Activated T-helper 17 cell treated with anti-CD3 and anti-CD28 coated beads, Interleukin-2, amount 50 U/mL, for 72 hours (primary cell): Measurements from ENCODE around the gene GPC3. TPM values are rescaled to one million over a fixed set of nuclear protein-coding genes. Genes with fewer than 3 reads are reported as not detected.

Source experiments
- ATAC-seq: fragments of 150-1000 bp; cut with Tn5 transposase; replicated peaks from 2 replicates; pipeline ENCODE4 v1.10.0; 2021; ENCODE audit warnings: mild to moderate bottlenecking, moderate library complexity
- H3K27ac Mint-ChIP-seq: one replicate; pipeline ENCODE4 v1.8.0; 2022; ENCODE audit warnings: mixed read lengths
- H3K27me3 Mint-ChIP-seq: one replicate; pipeline ENCODE4 v1.8.0; 2022; ENCODE audit warnings: mixed read lengths
- H3K36me3 Mint-ChIP-seq: one replicate; pipeline ENCODE4 v1.8.0; 2022; ENCODE audit warnings: low read depth, mild to moderate bottlenecking, mixed read lengths
- H3K4me1 Mint-ChIP-seq: one replicate; pipeline ENCODE4 v1.8.0; 2022; ENCODE audit warnings: mixed read lengths
- H3K4me3 Mint-ChIP-seq: one replicate; pipeline ENCODE4 v1.8.0; 2022; ENCODE audit warnings: mild to moderate bottlenecking, mixed read lengths
- H3K9me3 Mint-ChIP-seq: one replicate; pipeline ENCODE4 v1.8.0; 2022; ENCODE audit warnings: mixed read lengths
- total RNA-seq, 2 donors: library from RNA; stranded (reverse); gene quantifications; one replicate each; pipeline ENCODE4 v1.2.3, GENCODE V29; 2022

GPC3 gene
- total RNA-seq, 2 donors from 2014 or later: 0.15 TPM; not detected in 1

GRCh38 chrX:133966199-133966598, 19.2 kb downstream of the GPC3 start:
- H3K4me1 Mint-ChIP-seq: no peaks in the 10 kb centered on the region
- no peak overlapping the region for H3K4me3 Mint-ChIP-seq
- peaks cover 9% of the 10 kb centered on the region for H3K27me3 Mint-ChIP-seq
- no peak overlapping the region for H3K27ac Mint-ChIP-seq
- no peaks in the 10 kb centered on the region for H3K36me3 Mint-ChIP-seq
- no peak for ATAC-seq
- no peaks in the 10 kb centered on the region for H3K9me3 Mint-ChIP-seq

GRCh38 chrX:133965321-133965720, 20.1 kb downstream of the GPC3 start:
- Mint-ChIP-seq H3K9me3 (no peaks in the 10 kb centered on the region), H3K4me3 (no peak overlapping the region), H3K36me3 (no peaks in the 10 kb centered on the region), H3K27ac (no peak overlapping the region), H3K27me3 (peaks cover 9% of the 10 kb centered on the region), H3K4me1 (no peaks in the 10 kb centered on the region)
- no peak for ATAC-seq

GRCh38 chrX:133961046-133961445, 24.3 kb downstream of the GPC3 start:
- Mint-ChIP-seq H3K9me3 (no peaks in the 10 kb centered on the region), H3K4me1 (no peaks in the 10 kb centered on the region), H3K27me3 (peaks cover 4% of the 10 kb centered on the region), H3K36me3 (no peaks in the 10 kb centered on the region), H3K27ac (no peak overlapping the region), H3K4me3 (no peak overlapping the region)
- ATAC-seq: no peak

- Mint-ChIP-seq H3K27ac (no peak overlapping the region), H3K27me3 (peaks cover 5% of the 10 kb centered on the region), H3K36me3 (no peaks in the 10 kb centered on the region), H3K4me1 (no peaks in the 10 kb centered on the region), H3K4me3 (no peak overlapping the region), H3K9me3 (no peaks in the 10 kb centered on the region)
- no peak for ATAC-seq
These were observed 25.4 kb downstream of the GPC3 start for GRCh38 chrX:133959972-133960371.

GRCh38 chrX:133958997-133959688, 26.3 kb downstream of the GPC3 start:
- no peak for ATAC-seq
- Mint-ChIP-seq H3K9me3 (no peaks in the 10 kb centered on the region), H3K4me3 (no peak overlapping the region), H3K27me3 (peaks cover 6% of the 10 kb centered on the region), H3K36me3 (no peaks in the 10 kb centered on the region), H3K4me1 (no peaks in the 10 kb centered on the region), H3K27ac (no peak overlapping the region)

- no peak for ATAC-seq
- H3K4me3 Mint-ChIP-seq: no peak overlapping the region
- H3K4me1 Mint-ChIP-seq: no peaks in the 10 kb centered on the region
- H3K9me3 Mint-ChIP-seq: no peaks in the 10 kb centered on the region
- H3K36me3 Mint-ChIP-seq: no peaks in the 10 kb centered on the region
- H3K27ac Mint-ChIP-seq: no peak overlapping the region
- H3K27me3 Mint-ChIP-seq: peaks cover 6% of the 10 kb centered on the region
These were observed 28.6 kb downstream of the GPC3 start for GRCh38 chrX:133956570-133957340.

- no peaks in the 10 kb centered on the region for H3K9me3 Mint-ChIP-seq
- H3K27me3 Mint-ChIP-seq: peaks cover 6% of the 10 kb centered on the region
- no peaks in the 10 kb centered on the region for H3K36me3 Mint-ChIP-seq
- H3K4me1 Mint-ChIP-seq: no peaks in the 10 kb centered on the region
- no peak for ATAC-seq
- H3K4me3 Mint-ChIP-seq: no peak overlapping the region
- no peak overlapping the region for H3K27ac Mint-ChIP-seq
These were observed 31.5 kb downstream of the GPC3 start for GRCh38 chrX:133953785-133954355.

- no peak for ATAC-seq
- Mint-ChIP-seq H3K4me3 (no peak overlapping the region), H3K36me3 (no peaks in the 10 kb centered on the region), H3K4me1 (no peaks in the 10 kb centered on the region), H3K27ac (no peak overlapping the region), H3K9me3 (no peaks in the 10 kb centered on the region), H3K27me3 (peaks cover 6% of the 10 kb centered on the region)
These were observed 32.3 kb downstream of the GPC3 start for GRCh38 chrX:133953078-133953477.

GRCh38 chrX:133951098-133951497, 34.3 kb downstream of the GPC3 start:
- no peak overlapping the region for H3K27ac Mint-ChIP-seq
- no peak overlapping the region for H3K4me3 Mint-ChIP-seq
- H3K4me1 Mint-ChIP-seq: no peaks in the 10 kb centered on the region
- no peak for ATAC-seq
- no peaks in the 10 kb centered on the region for H3K9me3 Mint-ChIP-seq
- no peaks in the 10 kb centered on the region for H3K36me3 Mint-ChIP-seq
- H3K27me3 Mint-ChIP-seq: peaks cover 6% of the 10 kb centered on the region

- Mint-ChIP-seq H3K27me3 (peaks cover 3% of the 10 kb centered on the region), H3K9me3 (no peaks in the 10 kb centered on the region), H3K4me3 (no peak overlapping the region), H3K4me1 (no peaks in the 10 kb centered on the region), H3K27ac (no peak overlapping the region), H3K36me3 (no peaks in the 10 kb centered on the region)
- no peak for ATAC-seq
These were observed 35.2 kb downstream of the GPC3 start for GRCh38 chrX:133950214-133950613.

GRCh38 chrX:133948895-133949294, 36.5 kb downstream of the GPC3 start:
- ATAC-seq: no peak
- no peaks in the 10 kb centered on the region for H3K36me3 Mint-ChIP-seq
- H3K4me3 Mint-ChIP-seq: no peak overlapping the region
- H3K9me3 Mint-ChIP-seq: no peaks in the 10 kb centered on the region
- no peaks in the 10 kb centered on the region for H3K4me1 Mint-ChIP-seq
- no peak overlapping the region for H3K27ac Mint-ChIP-seq
- H3K27me3 Mint-ChIP-seq: no peaks in the 10 kb centered on the region

GRCh38 chrX:133947996-133948395, 37.4 kb downstream of the GPC3 start:
- H3K9me3 Mint-ChIP-seq: no peaks in the 10 kb centered on the region
- H3K4me1 Mint-ChIP-seq: no peaks in the 10 kb centered on the region

GRCh38 chrX:133947022-133947421, 38.4 kb downstream of the GPC3 start:
- no peak for ATAC-seq
- Mint-ChIP-seq H3K36me3 (no peaks in the 10 kb centered on the region), H3K4me3 (no peak overlapping the region), H3K27me3 (no peaks in the 10 kb centered on the region), H3K27ac (no peak overlapping the region), H3K4me1 (no peaks in the 10 kb centered on the region), H3K9me3 (no peaks in the 10 kb centered on the region)

More at GRCh38 chrX:133947996-133948395, 37.4 kb downstream of the GPC3 start:
- Mint-ChIP-seq H3K27ac (no peak overlapping the region), H3K36me3 (no peaks in the 10 kb centered on the region), H3K4me3 (no peak overlapping the region), H3K27me3 (no peaks in the 10 kb centered on the region)
- ATAC-seq: no peak

GRCh38 chrX:133943507-133943906, 41.9 kb downstream of the GPC3 start:
- no peak overlapping the region for H3K4me3 Mint-ChIP-seq
- H3K9me3 Mint-ChIP-seq: no peaks in the 10 kb centered on the region
- no peak for ATAC-seq
- no peak overlapping the region for H3K27ac Mint-ChIP-seq
- no peaks in the 10 kb centered on the region for H3K36me3 Mint-ChIP-seq
- H3K4me1 Mint-ChIP-seq: no peaks in the 10 kb centered on the region
- no peaks in the 10 kb centered on the region for H3K27me3 Mint-ChIP-seq
